D341Med (cell line): Measurements from ENCODE around the gene ATOX1.

Experiments used
- DNase-seq: peaks from one replicate; pipeline ENCODE4 v3.0.0; 2012; ENCODE audit warnings: low spot score

The ATOX1 gene

GRCh38 chr5:151770383-151771258 is 12.2 kb upstream of the ATOX1 start:
- DNase-seq = peak; percentile 67

GRCh38 chr5:151766975-151767374 is 8.5 kb upstream of the ATOX1 start:
- no peak for DNase-seq

- no peak for DNase-seq
Observed at GRCh38 chr5:151764801-151765200, 6.4 kb upstream of the ATOX1 start.

- no peak for DNase-seq
Observed at GRCh38 chr5:151758141-151758429, 346 bp downstream of the ATOX1 start.

- DNase-seq = peak; percentile 35
Observed at GRCh38 chr5:151757233-151758140, 944 bp downstream of the ATOX1 start.

GRCh38 chr5:151755383-151755782 is 3.0 kb downstream of the ATOX1 start:
- DNase-seq = no peak

GRCh38 chr5:151751593-151751992 is 6.8 kb downstream of the ATOX1 start:
- no peak for DNase-seq

- DNase-seq = no peak
Observed at GRCh38 chr5:151751091-151751490, 7.3 kb downstream of the ATOX1 start.

GRCh38 chr5:151750121-151750520 is 8.3 kb downstream of the ATOX1 start:
- no peak for DNase-seq

GRCh38 chr5:151745071-151745705 is 13.2 kb downstream of the ATOX1 start:
- no peak for DNase-seq

GRCh38 chr5:151743530-151743929 is 14.9 kb downstream of the ATOX1 start:
- no peak for DNase-seq

- DNase-seq = peak; percentile 73
Observed at GRCh38 chr5:151742870-151743294, 15.5 kb downstream of the ATOX1 start.

GRCh38 chr5:151741678-151742423 is 16.6 kb downstream of the ATOX1 start:
- no peak for DNase-seq

GRCh38 chr5:151740958-151741373 is 17.5 kb downstream of the ATOX1 start:
- no peak for DNase-seq

GRCh38 chr5:151740336-151740942 is 18.0 kb downstream of the ATOX1 start:
- DNase-seq = peak; percentile 77

GRCh38 chr5:151739939-151740335 is 18.5 kb downstream of the ATOX1 start:
- no peak for DNase-seq

- DNase-seq = no peak
Observed at GRCh38 chr5:151739395-151739794, 19.0 kb downstream of the ATOX1 start.

GRCh38 chr5:151738125-151738848 is 20.1 kb downstream of the ATOX1 start:
- no peak for DNase-seq

GRCh38 chr5:151737431-151737830 is 21.0 kb downstream of the ATOX1 start:
- DNase-seq = no peak

GRCh38 chr5:151735646-151736045 is 22.8 kb downstream of the ATOX1 start:
- DNase-seq = no peak

- DNase-seq = no peak
Observed at GRCh38 chr5:151734064-151734408, 24.4 kb downstream of the ATOX1 start.
